SK-N-SH treated with all-trans-retinoic acid at 6 μM for 48 hours (cell line): ENCODE results near the gene RABGAP1L.

ENCODE experiments used
- ATAC-seq: fragments of 200-7000 bp; cut with Tn5 transposase; 3 replicates; pipeline ENCODE4 v1.9.1; 2020; ENCODE audit warnings: mild to moderate bottlenecking, moderate library complexity
- ARNTL ChIP-seq: fragments of 450-650 bp; formaldehyde crosslinking; IDR thresholded peaks from 2 replicates; pipeline ENCODE4 v1.5.0; 2020; ENCODE audit warnings: low read depth, mild to moderate bottlenecking, moderate library complexity, borderline replicate concordance
- BACH2 ChIP-seq: fragments of 250-450 bp; sonication (Bioruptor Pico); IDR thresholded peaks from 2 replicates; pipeline ENCODE4 v1.9.0; 2021; ENCODE audit warnings: mild to moderate bottlenecking, borderline replicate concordance
- CREB5 ChIP-seq: fragments of 250-450 bp; sonication (Bioruptor Pico); IDR thresholded peaks from 2 replicates; pipeline ENCODE4 v1.5.1; 2020; ENCODE audit warnings: low read depth, mild to moderate bottlenecking, moderate library complexity
- CSDC2 ChIP-seq: fragments of 250-450 bp; sonication (Bioruptor Pico); IDR thresholded peaks from 2 replicates; pipeline ENCODE4 v1.5.0; 2020; ENCODE audit warnings: mild to moderate bottlenecking, moderate library complexity
- ESRRG ChIP-seq: fragments of 250-450 bp; sonication (Bioruptor Pico); IDR thresholded peaks from 2 replicates; pipeline ENCODE4 v1.6.1; 2021; ENCODE audit warnings: mild to moderate bottlenecking
- GLIS3 ChIP-seq: fragments of 250-450 bp; sonication (Bioruptor Pico); IDR thresholded peaks from 2 replicates; pipeline ENCODE4 v1.5.0; 2020; ENCODE audit warnings: mild to moderate bottlenecking, moderate library complexity
- ISL1 ChIP-seq: fragments of 250-450 bp; sonication (Bioruptor Pico); IDR thresholded peaks from 2 replicates; pipeline ENCODE4 v2.1.2; 2022; ENCODE audit warnings: mild to moderate bottlenecking, moderate library complexity
- OSR1 ChIP-seq: fragments of 250-450 bp; sonication (Bioruptor Pico); IDR thresholded peaks from 2 replicates; pipeline ENCODE4 v1.8.0; 2022; ENCODE audit warnings: moderate library complexity, mild to moderate bottlenecking, inconsistent platforms
- POU6F1 ChIP-seq: fragments of 250-450 bp; sonication (Bioruptor Pico); IDR thresholded peaks from 2 replicates; pipeline ENCODE4 v1.8.0; 2021; ENCODE audit warnings: low read depth, mild to moderate bottlenecking, moderate library complexity, borderline replicate concordance
- PPARA ChIP-seq: fragments of 250-450 bp; sonication (Bioruptor Pico); IDR thresholded peaks from 2 replicates; pipeline ENCODE4 v1.5.0; 2020; ENCODE audit warnings: mild to moderate bottlenecking, borderline replicate concordance
- RARB ChIP-seq: fragments of 250-450 bp; sonication (Bioruptor Pico); IDR thresholded peaks from 2 replicates; pipeline ENCODE4 v1.8.0; 2021; ENCODE audit warnings: mild to moderate bottlenecking, moderate library complexity
- SNAI2 ChIP-seq: fragments of 250-450 bp; sonication (Bioruptor Pico); IDR thresholded peaks from 2 replicates; pipeline ENCODE4 v1.5.0; 2020; ENCODE audit warnings: mild to moderate bottlenecking, moderate library complexity
- TCF4 ChIP-seq: fragments of 250-450 bp; sonication (Bioruptor Pico); IDR thresholded peaks from 2 replicates; pipeline ENCODE4 v1.8.0; 2021; ENCODE audit warnings: mild to moderate bottlenecking, moderate library complexity, borderline replicate concordance
- TOX ChIP-seq: fragments of 250-450 bp; sonication (Bioruptor Pico); IDR thresholded peaks from 2 replicates; pipeline ENCODE4 v1.8.0; 2021; ENCODE audit warnings: mild to moderate bottlenecking, moderate library complexity, borderline replicate concordance
- ZC3H10 ChIP-seq: fragments of 250-450 bp; sonication (Bioruptor Pico); IDR thresholded peaks from 2 replicates; pipeline ENCODE4 v1.5.1; 2021; ENCODE audit warnings: mild to moderate bottlenecking, moderate library complexity
- ZFP3 ChIP-seq: fragments of 250-450 bp; sonication (Bioruptor Pico); IDR thresholded peaks from 2 replicates; pipeline ENCODE4 v1.5.0; 2020; ENCODE audit warnings: mild to moderate bottlenecking, moderate library complexity
- ZFP30 ChIP-seq: fragments of 450-650 bp; formaldehyde crosslinking; IDR thresholded peaks from 2 replicates; pipeline ENCODE4 v1.5.0; 2022; ENCODE audit warnings: mild to moderate bottlenecking, moderate library complexity
- ZNF565 ChIP-seq: fragments of 450-650 bp; formaldehyde crosslinking; conservative IDR thresholded peaks from 2 replicates; pipeline ENCODE4 v1.5.0; 2020; ENCODE audit warnings: low read depth, mild to moderate bottlenecking, moderate library complexity
- ZNF70 ChIP-seq: fragments of 450-650 bp; formaldehyde crosslinking; IDR thresholded peaks from 2 replicates; pipeline ENCODE4 v1.5.0; 2020; ENCODE audit warnings: mild to moderate bottlenecking, moderate library complexity
- ZNF8 ChIP-seq: fragments of 450-650 bp; formaldehyde crosslinking; IDR thresholded peaks from 2 replicates; pipeline ENCODE4 v1.5.0; 2020; ENCODE audit warnings: mild to moderate bottlenecking, moderate library complexity
- TF ChIP-seq, protein P1 (sequence below): fragments of 250-450 bp; sonication (Bioruptor Pico); IDR thresholded peaks from 2 replicates; pipeline ENCODE4 v1.5.1; 2021; ENCODE audit warnings: mild to moderate bottlenecking, moderate library complexity
- TF ChIP-seq, protein P2 (sequence below): fragments of 250-450 bp; sonication (Bioruptor Pico); IDR thresholded peaks from 2 replicates; pipeline ENCODE4 v1.8.0; 2020; ENCODE audit warnings: mild to moderate bottlenecking, moderate library complexity, borderline replicate concordance

Gene RABGAP1L

GRCh38 chr1:175003521-175003920 is 844.2 kb downstream of the RABGAP1L start:
- no peak for TF ChIP-seq SNAI2 (CRISPR knock-in tag)
- TF ChIP-seq PPARA (CRISPR knock-in tag): no peak
- TF ChIP-seq, protein P1, sequence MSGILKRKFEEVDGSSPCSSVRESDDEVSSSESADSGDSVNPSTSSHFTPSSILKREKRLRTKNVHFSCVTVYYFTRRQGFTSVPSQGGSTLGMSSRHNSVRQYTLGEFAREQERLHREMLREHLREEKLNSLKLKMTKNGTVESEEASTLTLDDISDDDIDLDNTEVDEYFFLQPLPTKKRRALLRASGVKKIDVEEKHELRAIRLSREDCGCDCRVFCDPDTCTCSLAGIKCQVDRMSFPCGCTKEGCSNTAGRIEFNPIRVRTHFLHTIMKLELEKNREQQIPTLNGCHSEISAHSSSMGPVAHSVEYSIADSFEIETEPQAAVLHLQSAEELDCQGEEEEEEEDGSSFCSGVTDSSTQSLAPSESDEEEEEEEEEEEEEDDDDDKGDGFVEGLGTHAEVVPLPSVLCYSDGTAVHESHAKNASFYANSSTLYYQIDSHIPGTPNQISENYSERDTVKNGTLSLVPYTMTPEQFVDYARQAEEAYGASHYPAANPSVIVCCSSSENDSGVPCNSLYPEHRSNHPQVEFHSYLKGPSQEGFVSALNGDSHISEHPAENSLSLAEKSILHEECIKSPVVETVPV: no peak
- TF ChIP-seq GLIS3: no peak
- TF ChIP-seq, protein P2, sequence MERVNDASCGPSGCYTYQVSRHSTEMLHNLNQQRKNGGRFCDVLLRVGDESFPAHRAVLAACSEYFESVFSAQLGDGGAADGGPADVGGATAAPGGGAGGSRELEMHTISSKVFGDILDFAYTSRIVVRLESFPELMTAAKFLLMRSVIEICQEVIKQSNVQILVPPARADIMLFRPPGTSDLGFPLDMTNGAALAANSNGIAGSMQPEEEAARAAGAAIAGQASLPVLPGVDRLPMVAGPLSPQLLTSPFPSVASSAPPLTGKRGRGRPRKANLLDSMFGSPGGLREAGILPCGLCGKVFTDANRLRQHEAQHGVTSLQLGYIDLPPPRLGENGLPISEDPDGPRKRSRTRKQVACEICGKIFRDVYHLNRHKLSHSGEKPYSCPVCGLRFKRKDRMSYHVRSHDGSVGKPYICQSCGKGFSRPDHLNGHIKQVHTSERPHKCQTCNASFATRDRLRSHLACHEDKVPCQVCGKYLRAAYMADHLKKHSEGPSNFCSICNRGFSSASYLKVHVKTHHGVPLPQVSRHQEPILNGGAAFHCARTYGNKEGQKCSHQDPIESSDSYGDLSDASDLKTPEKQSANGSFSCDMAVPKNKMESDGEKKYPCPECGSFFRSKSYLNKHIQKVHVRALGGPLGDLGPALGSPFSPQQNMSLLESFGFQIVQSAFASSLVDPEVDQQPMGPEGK (CRISPR knock-in tag): no peak
- TF ChIP-seq ESRRG (CRISPR knock-in tag): no peak
- TF ChIP-seq ZFP30 (CRISPR knock-in tag): no peak
- no peak for TF ChIP-seq ZNF8
- TF ChIP-seq OSR1 (CRISPR knock-in tag): no peak
- no peak for TF ChIP-seq ISL1 (CRISPR knock-in tag)
- no peak for TF ChIP-seq ZNF70 (CRISPR knock-in tag)
- no peak for TF ChIP-seq CSDC2 (CRISPR knock-in tag)
- no peak for TF ChIP-seq TCF4 (CRISPR knock-in tag)
- TF ChIP-seq ZNF565: no peak
- TF ChIP-seq POU6F1 (CRISPR knock-in tag): no peak
- ATAC-seq: no peak

- TF ChIP-seq ZC3H10 (CRISPR knock-in tag) (no peak), TCF4 (CRISPR knock-in tag) (no peak), PPARA (CRISPR knock-in tag) (no peak), GLIS3 (no peak), ZFP30 (CRISPR knock-in tag) (no peak), ZFP3 (CRISPR knock-in tag) (no peak), ZNF8 (no peak), TOX (CRISPR knock-in tag) (no peak), ZNF565 (no peak)
- TF ChIP-seq, protein P1: no peak
- no peak for ATAC-seq
These were observed 845.9 kb downstream of the RABGAP1L start for GRCh38 chr1:175005085-175005783.

- ATAC-seq: no peak
- no peak for TF ChIP-seq SNAI2 (CRISPR knock-in tag)
- no peak for TF ChIP-seq ZNF8
- no peak for TF ChIP-seq GLIS3
- no peak for TF ChIP-seq CREB5 (CRISPR knock-in tag)
- TF ChIP-seq RARB: no peak
- no peak for TF ChIP-seq CSDC2 (CRISPR knock-in tag)
- TF ChIP-seq ZNF70 (CRISPR knock-in tag): no peak
- TF ChIP-seq ARNTL (CRISPR knock-in tag): no peak
- no peak for TF ChIP-seq BACH2 (CRISPR knock-in tag)
- TF ChIP-seq, protein P1: no peak
- TF ChIP-seq ZNF565: no peak
- no peak for TF ChIP-seq ISL1 (CRISPR knock-in tag)
- TF ChIP-seq PPARA (CRISPR knock-in tag): no peak
- no peak for TF ChIP-seq ZFP3 (CRISPR knock-in tag)
- no peak for TF ChIP-seq ESRRG (CRISPR knock-in tag)
- no peak for TF ChIP-seq TCF4 (CRISPR knock-in tag)
- no peak for TF ChIP-seq POU6F1 (CRISPR knock-in tag)
- no peak for TF ChIP-seq ZC3H10 (CRISPR knock-in tag)
- TF ChIP-seq, protein P2 (CRISPR knock-in tag): no peak
These were observed 850.2 kb downstream of the RABGAP1L start for GRCh38 chr1:175009532-175009931.
